ENCODE measurements around the gene MORC2. TPM values are rescaled to one million over a fixed set of nuclear protein-coding genes. Genes with fewer than 3 reads are reported as not detected.

Gene MORC2
- total RNA-seq, 1 experiment from 2014 or later: 25.4 TPM

DNA sequence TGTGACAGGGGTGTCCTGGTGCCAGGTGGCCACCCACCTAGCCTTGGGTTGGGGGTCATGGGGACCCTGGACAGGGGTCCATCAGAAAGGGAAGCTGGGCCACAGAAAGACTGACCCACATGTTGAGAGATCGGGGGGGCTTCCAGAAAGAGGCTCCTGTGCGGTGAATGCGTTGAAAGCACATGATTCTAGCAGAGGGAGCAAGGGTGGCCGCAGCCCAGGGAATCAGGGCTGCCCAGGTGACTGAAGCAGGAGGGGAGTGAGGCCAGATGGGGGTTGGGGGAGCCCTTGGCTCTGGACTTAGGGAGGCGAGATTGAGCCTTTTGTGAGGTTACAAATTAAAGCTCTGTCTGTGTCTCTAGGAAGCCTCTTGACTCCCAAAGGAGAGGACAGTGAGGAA is 80.7 kb downstream of the MORC2 start:
- Histone ChIP-seq H3K79me2 (ENCODE audit: insufficient read depth, low read length) (no peaks in the 10 kb centered on the region), H3K9me2 (ENCODE audit: insufficient read depth) (no peaks in the 10 kb centered on the region), H3K27me3 (ENCODE audit: insufficient read depth, low read length) (no peaks in the 10 kb centered on the region), H3K9ac (ENCODE audit: low read length) (no peak overlapping the region), H3K4me2 (ENCODE audit: low read length) (no peak overlapping the region), H2AFZ (ENCODE audit: low read depth, low read length, poor library complexity, severe bottlenecking) (no peak overlapping the region), H4K20me1 (ENCODE audit: insufficient read depth) (no peaks in the 10 kb centered on the region), H3K4me1 (ENCODE audit: control insufficient read depth in 1 of 2, insufficient read depth in 2 of 2, low read length in 2 of 2) (no peaks in the 10 kb centered on the region; a peak in 1 of 4 replicates), H3K9me3 (ENCODE audit: control insufficient read depth in 1 of 2, insufficient read depth in 1 of 2, low read depth in 1 of 2, low read length in 2 of 2) (no peaks in the 10 kb centered on the region), H3K27ac (ENCODE audit: low read depth, low read length) (no peak overlapping the region), H3K36me3 (ENCODE audit: control insufficient read depth in 1 of 2, insufficient read depth in 2 of 2, low read length in 2 of 2) (no peaks in the 10 kb centered on the region), H3K4me3 (replicated peaks in 1 of 2; ENCODE audit: low read depth in 1 of 2, low read length in 2 of 2) (no peak overlapping the region)
- no peak for ATAC-seq
- DNase-seq (ENCODE audit: low read depth, low spot score): no peak
- CTCF ChIA-PET: no interaction called here
- TF ChIP-seq POLR2A (IDR thresholded peaks at IDR 0.05; ENCODE audit: borderline replicate concordance, extremely low read depth, insufficient read depth, insufficient read length): no peak
- TF ChIP-seq POLR2AphosphoS5 (IDR thresholded peaks at IDR 0.05; ENCODE audit: low read depth, low read length): no peak
- TF ChIP-seq ZFX (IDR thresholded peaks at IDR 0.05): no peak
- TF ChIP-seq FOSL1 (IDR thresholded peaks at IDR 0.05; ENCODE audit: low read depth): no peak
- TF ChIP-seq SRF (IDR thresholded peaks at IDR 0.05; ENCODE audit: low read depth): no peak
- no peak for TF ChIP-seq SIN3A (IDR thresholded peaks at IDR 0.05; ENCODE audit: low read depth)
- no peak for TF ChIP-seq ZNF274 (IDR thresholded peaks at IDR 0.05; ENCODE audit: low read depth, low read length)
- TF ChIP-seq ELF1 (IDR thresholded peaks at IDR 0.05; ENCODE audit: borderline replicate concordance, low read depth): no peak
- TF ChIP-seq EZH2phosphoT487 (IDR thresholded peaks at IDR 0.05; ENCODE audit: borderline replicate concordance): no peak
- RAD21 ChIA-PET (ENCODE audit: low non-redundant PET in 1 of 2, low total read pairs in 2 of 2, uncharacterized antibody in 2 of 2, unreplicated experiment in 2 of 2): no interaction called here
- intact Hi-C loops (cut with micrococcal nuclease): no loop called here
- POLR2A ChIA-PET: no interaction called here
- no TSS peak for BruUV-seq (replicated peaks)

DNA sequence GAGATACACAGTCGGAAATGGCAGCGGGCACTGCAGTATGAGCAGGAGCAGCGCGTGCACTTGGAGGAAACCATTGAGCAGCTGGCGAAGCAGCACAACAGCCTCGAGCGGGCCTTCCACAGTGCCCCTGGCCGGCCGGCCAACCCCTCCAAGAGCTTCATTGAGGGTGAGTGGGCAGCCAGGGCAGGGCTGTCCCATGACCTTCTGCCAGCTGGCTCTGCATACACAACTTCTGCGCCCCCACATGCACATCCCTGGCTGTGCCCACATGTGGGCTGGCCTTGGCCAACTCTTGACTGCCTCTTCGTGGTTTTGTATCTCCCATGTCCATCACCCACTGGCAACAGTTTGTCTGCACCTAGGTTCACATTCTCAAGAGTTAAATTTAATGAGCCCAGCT is 81.1 kb downstream of the MORC2 start:
- Histone ChIP-seq H3K9me2 (ENCODE audit: insufficient read depth) (no peaks in the 10 kb centered on the region), H3K9ac (ENCODE audit: low read length) (no peak overlapping the region), H3K27ac (ENCODE audit: low read depth, low read length) (no peak overlapping the region), H2AFZ (ENCODE audit: low read depth, low read length, poor library complexity, severe bottlenecking) (no peak overlapping the region), H3K36me3 (ENCODE audit: control insufficient read depth in 1 of 2, insufficient read depth in 2 of 2, low read length in 2 of 2) (no peaks in the 10 kb centered on the region), H4K20me1 (ENCODE audit: insufficient read depth) (no peaks in the 10 kb centered on the region), H3K27me3 (ENCODE audit: insufficient read depth, low read length) (no peaks in the 10 kb centered on the region), H3K9me3 (ENCODE audit: control insufficient read depth in 1 of 2, insufficient read depth in 1 of 2, low read depth in 1 of 2, low read length in 2 of 2) (no peaks in the 10 kb centered on the region), H3K4me2 (ENCODE audit: low read length) (no peak overlapping the region), H3K4me3 (replicated peaks in 1 of 2; ENCODE audit: low read depth in 1 of 2, low read length in 2 of 2) (no peak overlapping the region), H3K4me1 (ENCODE audit: control insufficient read depth in 1 of 2, insufficient read depth in 2 of 2, low read length in 2 of 2) (peaks cover 3 to 4% of the 10 kb centered on the region in 2 experiments), H3K79me2 (ENCODE audit: insufficient read depth, low read length) (no peaks in the 10 kb centered on the region)
- no peak for DNase-seq (ENCODE audit: low read depth, low spot score)
- ChIA-PET POLR2A (no interaction called here), CTCF (no interaction called here), RAD21 (ENCODE audit: low non-redundant PET in 1 of 2, low total read pairs in 2 of 2, uncharacterized antibody in 2 of 2, unreplicated experiment in 2 of 2) (no interaction called here)
- TF ChIP-seq POLR2A (IDR thresholded peaks at IDR 0.05; ENCODE audit: borderline replicate concordance, extremely low read depth, insufficient read depth, insufficient read length): no peak
- TF ChIP-seq SP1 (IDR thresholded peaks at IDR 0.05; ENCODE audit: low read depth): no peak
- TF ChIP-seq RAD21 (IDR thresholded peaks at IDR 0.05; ENCODE audit: low read depth): no peak
- TF ChIP-seq CEBPB (IDR thresholded peaks at IDR 0.05; ENCODE audit: low read depth): no peak
- no peak for TF ChIP-seq EZH2 (IDR thresholded peaks at IDR 0.05)
- ATAC-seq: no peak
- intact Hi-C loops (cut with micrococcal nuclease): no loop called here
- BruUV-seq (replicated peaks): no TSS peak
